BE2C (cell line): ENCODE results near the gene IGSF22.

ENCODE experiments used
- DNase-seq: peaks from one replicate; pipeline ENCODE4 v3.0.0-alpha.2; 2020
- H3K27me3 ChIP-seq: fragments of 250-450 bp; sonication (Bioruptor Pico); 2 replicates; pipeline ENCODE4 v1.5.1; 2020; ENCODE audit warnings: mild to moderate bottlenecking
- H3K36me3 ChIP-seq: fragments of 250-450 bp; sonication (Bioruptor Pico); 2 replicates; pipeline ENCODE4 v1.5.1; 2020; ENCODE audit warnings: mild to moderate bottlenecking
- H3K4me1 ChIP-seq: fragments of 250-450 bp; sonication (Bioruptor Pico); 2 replicates; pipeline ENCODE4 v1.5.1; 2020
- H3K4me3 ChIP-seq: 2 replicates; pipeline ENCODE4 v1.5.1; 2011; ENCODE audit warnings: low read depth, low read length
- H3K9me3 ChIP-seq: fragments of 250-450 bp; sonication (Bioruptor Pico); 2 replicates; pipeline ENCODE4 v1.5.1; 2020
- TF ChIP-seq, protein P1 (sequence below): IDR thresholded peaks from 2 replicates; pipeline ENCODE4 v1.5.1; 2012; ENCODE audit warnings: mild to moderate bottlenecking, low read depth, low read length

Gene IGSF22

DNA sequence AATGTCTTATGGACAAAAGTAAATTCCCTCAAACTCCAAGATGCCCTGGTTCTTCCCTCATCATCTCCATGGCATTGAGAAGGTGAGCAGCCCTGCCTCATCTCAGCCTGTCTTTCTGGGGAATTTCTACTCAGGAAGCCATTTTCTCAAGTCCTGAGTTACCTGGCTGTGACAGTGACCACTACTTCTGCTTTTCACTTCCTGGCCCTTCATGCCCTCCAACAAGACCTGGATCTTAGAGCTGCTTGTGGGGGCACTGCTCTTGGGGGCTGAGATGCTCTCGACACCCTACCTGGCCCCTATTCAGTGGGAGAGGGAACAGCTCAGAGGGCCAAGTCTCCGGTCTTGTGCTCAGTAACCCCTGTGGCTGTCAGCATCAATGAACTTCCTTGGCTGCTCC is 5.5 kb upstream of the IGSF22 start:
- no peak for DNase-seq
- Histone ChIP-seq H3K9me3 (no peaks in the 10 kb centered on the region), H3K4me1 (no peaks in the 10 kb centered on the region), H3K36me3 (no peaks in the 10 kb centered on the region), H3K27me3 (no peaks in the 10 kb centered on the region), H3K4me3 (no peak overlapping the region)
- TF ChIP-seq, protein P1, sequence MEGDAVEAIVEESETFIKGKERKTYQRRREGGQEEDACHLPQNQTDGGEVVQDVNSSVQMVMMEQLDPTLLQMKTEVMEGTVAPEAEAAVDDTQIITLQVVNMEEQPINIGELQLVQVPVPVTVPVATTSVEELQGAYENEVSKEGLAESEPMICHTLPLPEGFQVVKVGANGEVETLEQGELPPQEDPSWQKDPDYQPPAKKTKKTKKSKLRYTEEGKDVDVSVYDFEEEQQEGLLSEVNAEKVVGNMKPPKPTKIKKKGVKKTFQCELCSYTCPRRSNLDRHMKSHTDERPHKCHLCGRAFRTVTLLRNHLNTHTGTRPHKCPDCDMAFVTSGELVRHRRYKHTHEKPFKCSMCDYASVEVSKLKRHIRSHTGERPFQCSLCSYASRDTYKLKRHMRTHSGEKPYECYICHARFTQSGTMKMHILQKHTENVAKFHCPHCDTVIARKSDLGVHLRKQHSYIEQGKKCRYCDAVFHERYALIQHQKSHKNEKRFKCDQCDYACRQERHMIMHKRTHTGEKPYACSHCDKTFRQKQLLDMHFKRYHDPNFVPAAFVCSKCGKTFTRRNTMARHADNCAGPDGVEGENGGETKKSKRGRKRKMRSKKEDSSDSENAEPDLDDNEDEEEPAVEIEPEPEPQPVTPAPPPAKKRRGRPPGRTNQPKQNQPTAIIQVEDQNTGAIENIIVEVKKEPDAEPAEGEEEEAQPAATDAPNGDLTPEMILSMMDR, result no peak

DNA sequence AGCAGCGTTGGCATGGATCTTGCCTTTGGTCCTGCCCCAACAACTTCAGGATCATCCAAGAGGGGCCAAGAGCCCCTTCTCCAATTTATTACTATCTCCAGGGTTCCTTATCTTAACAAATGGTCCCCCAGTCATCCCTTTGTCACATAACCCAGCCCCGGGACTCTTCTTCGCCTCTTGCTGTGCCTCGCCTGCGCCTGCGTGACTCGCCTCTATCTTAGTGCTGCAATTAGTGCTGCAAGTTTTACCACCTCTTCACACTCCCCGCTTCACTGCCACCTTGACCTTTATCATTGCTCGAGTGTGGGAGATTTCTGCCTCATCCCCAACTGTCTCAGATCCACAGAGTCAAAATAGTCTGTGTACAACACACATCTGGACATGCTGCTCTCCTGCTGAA is 4.0 kb upstream of the IGSF22 start:
- Histone ChIP-seq H3K4me1 (no peaks in the 10 kb centered on the region), H3K9me3 (no peaks in the 10 kb centered on the region), H3K27me3 (no peaks in the 10 kb centered on the region), H3K36me3 (no peaks in the 10 kb centered on the region), H3K4me3 (no peak overlapping the region)
- no peak for DNase-seq
- TF ChIP-seq, protein P1, result no peak

DNA sequence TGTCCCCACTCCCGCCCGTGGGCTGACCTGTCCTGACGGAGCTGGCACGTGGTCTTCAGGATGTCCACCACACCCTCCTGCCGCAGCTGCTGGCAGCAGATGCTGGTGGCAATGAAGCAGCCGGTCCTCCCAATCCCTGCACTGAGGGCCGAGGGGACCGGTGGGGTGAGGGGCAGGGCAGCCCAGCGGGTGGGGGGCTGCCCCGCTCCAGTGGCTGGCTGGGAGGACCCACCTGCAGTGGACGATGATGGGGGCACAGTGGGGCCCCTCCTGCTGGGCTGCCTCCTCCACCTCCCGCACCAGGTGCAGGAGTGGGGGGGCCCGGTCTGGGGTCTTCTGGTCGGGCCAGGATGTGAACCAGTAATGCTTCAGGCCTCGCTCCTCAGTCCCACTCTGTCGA is 3.4 kb upstream of the IGSF22 start:
- Histone ChIP-seq H3K36me3 (no peaks in the 10 kb centered on the region), H3K27me3 (no peaks in the 10 kb centered on the region), H3K9me3 (no peaks in the 10 kb centered on the region), H3K4me1 (no peaks in the 10 kb centered on the region), H3K4me3 (no peak overlapping the region)
- no peak for DNase-seq
- TF ChIP-seq, protein P1, result no peak

DNA sequence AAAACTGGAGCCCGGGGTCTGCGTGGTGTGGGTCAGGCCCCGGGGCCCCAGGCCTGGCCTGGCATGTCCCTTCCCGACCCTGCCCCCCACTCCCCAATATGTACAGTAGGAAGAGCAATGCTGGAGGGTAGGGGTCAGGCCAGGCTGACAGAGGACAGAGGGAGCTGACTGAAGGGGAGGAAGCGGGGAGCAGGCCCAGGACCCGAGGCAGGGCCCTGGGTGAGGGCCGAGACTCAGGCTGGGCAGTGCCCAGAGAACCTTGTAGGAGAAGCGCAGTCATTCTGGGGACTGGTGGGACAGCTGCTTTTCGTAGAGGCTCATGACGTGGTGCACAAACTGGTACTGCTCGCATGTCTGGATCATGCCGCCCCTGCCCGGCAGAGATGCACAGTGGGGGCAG is 2.7 kb upstream of the IGSF22 start:
- no peak for DNase-seq
- Histone ChIP-seq H3K4me3 (no peak overlapping the region), H3K27me3 (no peaks in the 10 kb centered on the region), H3K9me3 (no peaks in the 10 kb centered on the region), H3K4me1 (no peaks in the 10 kb centered on the region), H3K36me3 (no peaks in the 10 kb centered on the region)
- TF ChIP-seq, protein P1, result no peak

DNA sequence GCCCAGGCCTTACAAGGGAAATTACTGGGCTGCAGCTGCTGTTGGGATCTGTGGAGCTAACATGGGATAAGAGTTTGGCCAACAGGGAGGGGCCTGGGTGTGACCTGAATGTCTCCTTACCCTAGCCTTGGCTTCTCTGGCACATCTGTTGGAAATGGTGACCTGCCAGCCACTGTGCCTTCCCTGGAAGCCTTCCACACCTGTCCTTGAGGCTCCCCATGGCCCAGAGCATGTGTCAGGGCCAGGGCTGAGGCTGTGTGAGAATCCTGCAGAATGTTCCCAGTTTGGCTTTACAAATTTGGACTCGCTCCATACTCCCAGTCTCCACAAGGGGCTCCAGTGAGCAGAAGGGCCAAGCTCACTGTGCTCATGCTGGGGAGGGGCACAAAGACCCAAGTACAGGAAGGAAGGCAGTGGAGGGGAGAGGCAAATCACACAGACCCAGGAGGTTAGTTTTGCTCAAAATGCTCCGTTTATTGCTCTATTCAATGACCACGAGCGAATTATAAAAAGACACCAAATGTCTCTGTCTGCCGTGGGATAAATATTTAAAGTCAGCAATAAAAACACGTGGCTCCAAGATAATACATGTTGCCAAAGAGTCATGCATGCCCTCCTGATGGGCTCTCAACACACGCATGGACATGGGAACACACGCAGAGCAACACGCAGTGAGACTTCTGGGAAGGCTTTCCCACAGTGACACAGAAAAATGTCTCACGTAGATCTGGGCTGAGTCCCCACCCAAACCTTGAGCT is 1.7 kb upstream of the IGSF22 start:
- Histone ChIP-seq H3K4me1 (no peaks in the 10 kb centered on the region), H3K36me3 (no peaks in the 10 kb centered on the region), H3K9me3 (no peaks in the 10 kb centered on the region), H3K4me3 (no peak overlapping the region), H3K27me3 (no peaks in the 10 kb centered on the region)
- TF ChIP-seq, protein P1, result peak; percentile 74
- peak; percentile 48 for DNase-seq

DNA sequence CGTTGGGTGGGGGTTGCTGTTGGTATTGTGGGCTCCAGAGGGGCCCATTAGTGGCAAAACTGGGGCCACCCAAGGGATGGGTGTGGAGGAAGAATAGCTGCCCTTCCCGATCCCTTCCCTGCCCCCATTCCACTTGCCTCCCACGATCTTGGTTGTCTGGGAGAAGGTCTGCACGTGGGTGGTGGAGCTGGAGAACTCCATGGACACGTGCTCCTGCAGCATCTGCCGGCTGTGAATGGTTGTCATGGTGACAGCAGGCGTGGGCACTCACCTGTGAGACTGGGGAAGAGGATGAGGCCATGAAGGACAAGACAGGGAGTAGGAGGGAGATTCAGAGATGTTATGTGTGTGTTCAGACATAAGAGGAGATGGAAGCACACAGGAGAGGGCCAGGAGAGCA is 2.0 kb downstream of the IGSF22 start:
- H3K36me3 ChIP-seq, result no peaks in the 10 kb centered on the region
- H3K4me1 ChIP-seq, result peaks cover 2% of the 10 kb centered on the region; the same call in 1 of the 2 replicates
- no peak for DNase-seq
- TF ChIP-seq, protein P1, result no peak
- no peaks in the 10 kb centered on the region for H3K27me3 ChIP-seq
- H3K4me3 ChIP-seq, result no peak overlapping the region
- H3K9me3 ChIP-seq, result no peaks in the 10 kb centered on the region
